Lung (tissue), 12 donors: Measurements from ENCODE around the gene GAMT. TPM values are rescaled to one million over a fixed set of nuclear protein-coding genes. Genes with fewer than 3 reads are reported as not detected.

Experiments used
- ATAC-seq: fragments of 200-7000 bp; cut with Tn5 transposase; one replicate; pipeline ENCODE4 v1.9.1; 2020; ENCODE audit warnings: moderate number of reproducible peaks; ENCODE audit not compliant: insufficient read depth, low FRiP score
- DNase-seq, 3 donors: peaks; one replicate each; pipeline ENCODE4 v3.0.0-alpha.2; 2013 to 2017
- H3K27ac ChIP-seq, 2 donors: one replicate each; pipeline ENCODE4 v1.5.1; 2013; ENCODE audit warnings: mild to moderate bottlenecking in 2 of 2, moderate library complexity in 2 of 2, control low read depth in 1 of 2, inconsistent platforms in 1 of 2, low read depth in 1 of 2, low read length in 1 of 2
- H3K27me3 ChIP-seq, 3 donors: one replicate each; pipeline ENCODE4 v1.5.1; 2013; ENCODE audit warnings: low read length in 2 of 3; ENCODE audit not compliant: control insufficient read depth in 3 of 3, insufficient read depth in 3 of 3
- H3K36me3 ChIP-seq, 4 donors: one replicate each; pipeline ENCODE4 v1.5.1; 2013; ENCODE audit warnings: low read length in 4 of 4, mild to moderate bottlenecking in 1 of 4, moderate library complexity in 1 of 4; ENCODE audit not compliant: control insufficient read depth in 4 of 4, insufficient read depth in 4 of 4
- H3K4me1 ChIP-seq, 5 donors: one replicate each; pipeline ENCODE4 v1.5.1; 2013; ENCODE audit warnings: low read length in 5 of 5, mild to moderate bottlenecking in 2 of 5, moderate library complexity in 1 of 5; ENCODE audit not compliant: control insufficient read depth in 5 of 5, insufficient read depth in 5 of 5
- H3K4me3 ChIP-seq: one replicate; pipeline ENCODE4 v1.5.1; 2013; ENCODE audit warnings: mild to moderate bottlenecking, control low read depth, moderate library complexity
- H3K9ac ChIP-seq, 2 donors: one replicate each; pipeline ENCODE4 v1.5.1; 2013; ENCODE audit warnings: low read length in 2 of 2, control low read depth in 1 of 2; ENCODE audit not compliant: insufficient read depth in 1 of 2
- H3K9me3 ChIP-seq, 4 donors: one replicate each; pipeline ENCODE4 v1.5.1; 2013; ENCODE audit warnings: low read length in 3 of 4, mild to moderate bottlenecking in 1 of 4, moderate library complexity in 1 of 4; ENCODE audit not compliant: control insufficient read depth in 4 of 4, insufficient read depth in 3 of 4
- WGBS, 2 donors: extraction: QIAGEN DNeasy Blood & Tissue Kit; methylation state at CpG; one replicate each; pipeline ENCODE4 v1.1.7; 2013; 5-methylcytosine and 5-hydroxymethylcytosine counted together
- polyA plus RNA-seq, 2 donors: library from polyadenylated mRNA; stranded (reverse); fragments of 200-250 nt; gene quantifications; one replicate each; pipeline ENCODE4 v1.2.1, GENCODE V29; 2013
- total RNA-seq, 2 donors: library from RNA; depleted of rRNA in 1 of 2; stranded (reverse); fragments of >200 nt in 1 of 2; gene quantifications; one replicate each; pipeline ENCODE4 v1.2.1, GENCODE V29; 2014 to 2021
- TF ChIP-seq, protein P1 (sequence below): IDR thresholded peaks from 2 replicates; pipeline ENCODE4 v1.5.1; 2012; ENCODE audit warnings: mild to moderate bottlenecking; ENCODE audit errors: control extremely low read depth, extremely low read depth
- donor health status: control.
- donor health status: control.
- donor health status: Bipolar disorder and iron deficiency.
- donor health status: healthy.
- donor health status: DM: yes; HTN: yes; CAD: no.

GAMT gene
- total and polyA plus RNA-seq, 4 donors: 2.9 to 8.6 (median 7.3) TPM

GRCh38 chr19:1447504-1447903 is 46.2 kb upstream of the GAMT start:
- peaks cover 10 to 47% (median 27%) of the 10 kb centered on the region in 3 donors for H3K27me3 ChIP-seq
- DNase-seq (no peak), ATAC-seq (no peak)
- TF ChIP-seq, protein P1, sequence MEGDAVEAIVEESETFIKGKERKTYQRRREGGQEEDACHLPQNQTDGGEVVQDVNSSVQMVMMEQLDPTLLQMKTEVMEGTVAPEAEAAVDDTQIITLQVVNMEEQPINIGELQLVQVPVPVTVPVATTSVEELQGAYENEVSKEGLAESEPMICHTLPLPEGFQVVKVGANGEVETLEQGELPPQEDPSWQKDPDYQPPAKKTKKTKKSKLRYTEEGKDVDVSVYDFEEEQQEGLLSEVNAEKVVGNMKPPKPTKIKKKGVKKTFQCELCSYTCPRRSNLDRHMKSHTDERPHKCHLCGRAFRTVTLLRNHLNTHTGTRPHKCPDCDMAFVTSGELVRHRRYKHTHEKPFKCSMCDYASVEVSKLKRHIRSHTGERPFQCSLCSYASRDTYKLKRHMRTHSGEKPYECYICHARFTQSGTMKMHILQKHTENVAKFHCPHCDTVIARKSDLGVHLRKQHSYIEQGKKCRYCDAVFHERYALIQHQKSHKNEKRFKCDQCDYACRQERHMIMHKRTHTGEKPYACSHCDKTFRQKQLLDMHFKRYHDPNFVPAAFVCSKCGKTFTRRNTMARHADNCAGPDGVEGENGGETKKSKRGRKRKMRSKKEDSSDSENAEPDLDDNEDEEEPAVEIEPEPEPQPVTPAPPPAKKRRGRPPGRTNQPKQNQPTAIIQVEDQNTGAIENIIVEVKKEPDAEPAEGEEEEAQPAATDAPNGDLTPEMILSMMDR: no peak
- no peak overlapping the region for H3K27ac ChIP-seq
- peaks cover 0 to 2% (median 0%) of the 10 kb centered on the region in 4 donors for H3K9me3 ChIP-seq
- peaks cover 0 to 5% (median 2%) of the 10 kb centered on the region in 4 donors for H3K36me3 ChIP-seq
- H3K9ac ChIP-seq: no peak overlapping the region
- WGBS, 2 donors: 32 to 34% methylated on average over 4 of the region's 4 CpGs
- H3K4me3 ChIP-seq: no peak overlapping the region
- peaks cover 0 to 13% (median 0%) of the 10 kb centered on the region in 5 donors for H3K4me1 ChIP-seq

- peaks cover 5 to 10% (median 6%) of the 10 kb centered on the region in 4 donors for H3K36me3 ChIP-seq
- ATAC-seq: no peak
- H3K4me3 ChIP-seq: no peak overlapping the region
- DNase-seq: no peak
- TF ChIP-seq, protein P1: no peak
- H3K27ac ChIP-seq: no peak overlapping the region
- H3K9me3 ChIP-seq: no peaks in the 10 kb centered on the region
- H3K27me3 ChIP-seq: peaks cover 6 to 42% (median 24%) of the 10 kb centered on the region in 3 donors
- H3K9ac ChIP-seq: no peak overlapping the region
- WGBS, 2 donors: 3% methylated on average over 52 to 63 of the region's 63 CpGs
- H3K4me1 ChIP-seq: peaks cover 0 to 7% (median 0%) of the 10 kb centered on the region in 5 donors
These were observed 45.6 kb upstream of the GAMT start for GRCh38 chr19:1446713-1447481.

DNA sequence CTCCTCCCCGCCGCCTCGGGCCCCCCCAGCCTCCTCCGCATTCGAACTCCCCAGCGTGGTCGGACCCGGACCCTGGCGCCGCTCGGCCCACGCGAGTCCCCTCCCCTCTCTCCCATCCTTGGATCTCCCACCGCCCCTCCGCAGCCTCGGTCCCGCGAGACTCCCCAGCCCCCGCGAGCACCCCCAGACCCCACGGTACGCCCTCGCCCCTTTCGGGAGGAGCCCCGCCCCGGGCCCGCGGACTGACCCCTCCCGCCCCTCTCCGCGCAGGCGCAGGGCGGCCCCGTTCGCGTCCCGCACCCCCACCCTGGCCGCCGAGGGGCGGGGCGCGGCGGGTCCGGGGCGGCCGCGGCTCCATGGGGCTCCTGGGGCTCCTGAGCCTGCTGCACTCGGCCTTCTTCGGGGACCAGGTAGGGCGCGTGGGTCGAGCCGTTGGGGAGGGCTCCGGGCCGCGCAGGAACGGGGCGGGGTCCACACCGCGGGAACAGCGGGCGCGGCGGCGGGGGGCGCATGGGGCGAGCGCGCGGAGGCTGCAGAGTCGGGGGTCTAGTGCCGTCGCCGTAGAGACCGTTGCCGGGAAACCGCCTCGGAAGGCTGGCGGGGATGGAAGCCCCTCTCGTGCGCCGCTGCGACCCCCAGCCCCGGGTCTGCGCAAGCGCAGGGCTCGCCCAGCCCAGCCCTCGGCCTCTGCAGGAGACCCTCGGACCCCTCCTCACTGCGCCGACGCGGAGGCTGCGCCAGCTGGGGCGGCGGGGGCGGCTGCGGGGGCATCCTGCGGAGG is 44.8 kb upstream of the GAMT start:
- TF ChIP-seq, protein P1: no peak
- 1 to 2% methylated on average over 60 to 99 of the region's 99 CpGs for WGBS, 2 donors
- ATAC-seq: no peak
- peaks cover 11 to 14% (median 13%) of the 10 kb centered on the region in 4 donors for H3K36me3 ChIP-seq
- no peak overlapping the region for H3K9ac ChIP-seq
- H3K9me3 ChIP-seq: no peaks in the 10 kb centered on the region
- no peak overlapping the region for H3K4me3 ChIP-seq
- H3K4me1 ChIP-seq: peaks cover 0 to 7% (median 0%) of the 10 kb centered on the region in 5 donors
- H3K27me3 ChIP-seq: peaks cover 6 to 34% (median 23%) of the 10 kb centered on the region in 3 donors
- H3K27ac ChIP-seq: no peak overlapping the region
- DNase-seq: peak in 2 of 3 donors; percentile 40 to 57
